Measurements from ENCODE around the gene LALBA.

- no peak for TF ChIP-seq CTCF (IDR thresholded peaks at IDR 0.05)
- no peak for TF ChIP-seq POLR2A (IDR thresholded peaks at IDR 0.05)
- TF ChIP-seq EP300 (IDR thresholded peaks at IDR 0.05), result no peak
These were observed 37.2 kb downstream of the LALBA start for GRCh38 chr12:48532601-48533000.

All from tibial nerve (tissue), 4 donors.